Measurements from ENCODE around the gene SPATS2L.

SPATS2L gene

GRCh38 chr2:200445284-200445683 lies 138.8 kb downstream of the SPATS2L start:
- Histone ChIP-seq H3K27me3 (ENCODE audit: control insufficient read depth in 5 of 5, insufficient read depth in 4 of 5, low read length in 5 of 5) (no peaks in the 10 kb centered on the region), H3K4me1 (ENCODE audit: control insufficient read depth in 5 of 5, insufficient read depth in 5 of 5, low read length in 5 of 5) (peaks cover 3 to 24% (median 18%) of the 10 kb centered on the region in 5 donors), H3K27ac (ENCODE audit: low read depth, low read length) (no peak overlapping the region), H3K9ac (ENCODE audit: low read length in 5 of 5) (no peak overlapping the region), H3K4me3 (ENCODE audit: low read depth in 1 of 5, low read length in 5 of 5) (no peak overlapping the region), H3K36me3 (ENCODE audit: control insufficient read depth in 5 of 5, insufficient read depth in 5 of 5, low read length in 5 of 5) (peaks cover 0 to 24% (median 17%) of the 10 kb centered on the region in 5 donors), H3K9me3 (ENCODE audit: control insufficient read depth in 5 of 5, low read length in 5 of 5) (no peaks in the 10 kb centered on the region)

- H3K9me3 ChIP-seq (ENCODE audit: control insufficient read depth in 5 of 5, low read length in 5 of 5): no peaks in the 10 kb centered on the region
- H3K9ac ChIP-seq (ENCODE audit: low read length in 5 of 5): no peak overlapping the region
- no peak overlapping the region for H3K4me3 ChIP-seq (ENCODE audit: low read depth in 1 of 5, low read length in 5 of 5)
- no peaks in the 10 kb centered on the region for H3K27me3 ChIP-seq (ENCODE audit: control insufficient read depth in 5 of 5, insufficient read depth in 4 of 5, low read length in 5 of 5)
- H3K27ac ChIP-seq (ENCODE audit: low read depth, low read length): no peak overlapping the region
- H3K4me1 ChIP-seq (ENCODE audit: control insufficient read depth in 5 of 5, insufficient read depth in 5 of 5, low read length in 5 of 5): peaks cover 3 to 24% (median 18%) of the 10 kb centered on the region in 5 donors
- H3K36me3 ChIP-seq (ENCODE audit: control insufficient read depth in 5 of 5, insufficient read depth in 5 of 5, low read length in 5 of 5): peaks cover 0 to 24% (median 9%) of the 10 kb centered on the region in 5 donors
Measured at GRCh38 chr2:200446612-200447011, 140.1 kb downstream of the SPATS2L start.

GRCh38 chr2:200447139-200447855 lies 140.8 kb downstream of the SPATS2L start:
- Histone ChIP-seq H3K9ac (ENCODE audit: low read length in 5 of 5) (no peak overlapping the region), H3K9me3 (ENCODE audit: control insufficient read depth in 5 of 5, low read length in 5 of 5) (no peaks in the 10 kb centered on the region), H3K4me3 (ENCODE audit: low read depth in 1 of 5, low read length in 5 of 5) (no peak overlapping the region), H3K4me1 (ENCODE audit: control insufficient read depth in 5 of 5, insufficient read depth in 5 of 5, low read length in 5 of 5) (peaks cover 3 to 21% (median 18%) of the 10 kb centered on the region in 5 donors), H3K27me3 (ENCODE audit: control insufficient read depth in 5 of 5, insufficient read depth in 4 of 5, low read length in 5 of 5) (no peaks in the 10 kb centered on the region), H3K36me3 (ENCODE audit: control insufficient read depth in 5 of 5, insufficient read depth in 5 of 5, low read length in 5 of 5) (peaks cover 0 to 18% (median 6%) of the 10 kb centered on the region in 5 donors), H3K27ac (ENCODE audit: low read depth, low read length) (no peak overlapping the region)

- Histone ChIP-seq H3K9me3 (ENCODE audit: control insufficient read depth in 5 of 5, low read length in 5 of 5) (no peaks in the 10 kb centered on the region), H3K4me3 (ENCODE audit: low read depth in 1 of 5, low read length in 5 of 5) (no peak overlapping the region), H3K36me3 (ENCODE audit: control insufficient read depth in 5 of 5, insufficient read depth in 5 of 5, low read length in 5 of 5) (peaks cover 0 to 17% (median 6%) of the 10 kb centered on the region in 5 donors), H3K9ac (ENCODE audit: low read length in 5 of 5) (no peak overlapping the region), H3K4me1 (ENCODE audit: control insufficient read depth in 5 of 5, insufficient read depth in 5 of 5, low read length in 5 of 5) (peaks cover 3 to 16% (median 15%) of the 10 kb centered on the region in 5 donors), H3K27me3 (ENCODE audit: control insufficient read depth in 5 of 5, insufficient read depth in 4 of 5, low read length in 5 of 5) (no peaks in the 10 kb centered on the region), H3K27ac (ENCODE audit: low read depth, low read length) (no peak overlapping the region)
Measured at GRCh38 chr2:200448455-200448854, 142.0 kb downstream of the SPATS2L start.

- Histone ChIP-seq H3K36me3 (ENCODE audit: control insufficient read depth in 5 of 5, insufficient read depth in 5 of 5, low read length in 5 of 5) (peaks cover 0 to 17% (median 6%) of the 10 kb centered on the region in 5 donors), H3K4me1 (ENCODE audit: control insufficient read depth in 5 of 5, insufficient read depth in 5 of 5, low read length in 5 of 5) (peaks cover 0 to 9% (median 9%) of the 10 kb centered on the region in 5 donors), H3K27me3 (ENCODE audit: control insufficient read depth in 5 of 5, insufficient read depth in 4 of 5, low read length in 5 of 5) (no peaks in the 10 kb centered on the region)
Measured at GRCh38 chr2:200449149-200449548, 142.7 kb downstream of the SPATS2L start.

GRCh38 chr2:200450288-200450687 lies 143.8 kb downstream of the SPATS2L start:
- no peak overlapping the region for H3K9ac ChIP-seq (ENCODE audit: low read length in 5 of 5)
- H3K9me3 ChIP-seq (ENCODE audit: control insufficient read depth in 5 of 5, low read length in 5 of 5): no peaks in the 10 kb centered on the region
- H3K27me3 ChIP-seq (ENCODE audit: control insufficient read depth in 5 of 5, insufficient read depth in 4 of 5, low read length in 5 of 5): no peaks in the 10 kb centered on the region
- peaks cover 0 to 2% (median 2%) of the 10 kb centered on the region in 5 donors for H3K4me1 ChIP-seq (ENCODE audit: control insufficient read depth in 5 of 5, insufficient read depth in 5 of 5, low read length in 5 of 5)
- no peak overlapping the region for H3K4me3 ChIP-seq (ENCODE audit: low read depth in 1 of 5, low read length in 5 of 5)
- no peak overlapping the region for H3K27ac ChIP-seq (ENCODE audit: low read depth, low read length)
- H3K36me3 ChIP-seq (ENCODE audit: control insufficient read depth in 5 of 5, insufficient read depth in 5 of 5, low read length in 5 of 5): peaks cover 0 to 17% (median 6%) of the 10 kb centered on the region in 5 donors

More at GRCh38 chr2:200449149-200449548, 142.7 kb downstream of the SPATS2L start:
- Histone ChIP-seq H3K4me3 (ENCODE audit: low read depth in 1 of 5, low read length in 5 of 5) (no peak overlapping the region), H3K27ac (ENCODE audit: low read depth, low read length) (no peak overlapping the region), H3K9me3 (ENCODE audit: control insufficient read depth in 5 of 5, low read length in 5 of 5) (no peaks in the 10 kb centered on the region), H3K9ac (ENCODE audit: low read length in 5 of 5) (no peak overlapping the region)

- Histone ChIP-seq H3K9me3 (ENCODE audit: control insufficient read depth in 5 of 5, low read length in 5 of 5) (no peaks in the 10 kb centered on the region), H3K36me3 (ENCODE audit: control insufficient read depth in 5 of 5, insufficient read depth in 5 of 5, low read length in 5 of 5) (peaks cover 0 to 13% (median 4%) of the 10 kb centered on the region in 5 donors), H3K9ac (ENCODE audit: low read length in 5 of 5) (no peak overlapping the region), H3K4me1 (ENCODE audit: control insufficient read depth in 5 of 5, insufficient read depth in 5 of 5, low read length in 5 of 5) (peaks cover 3 to 15% (median 14%) of the 10 kb centered on the region in 5 donors), H3K27me3 (ENCODE audit: control insufficient read depth in 5 of 5, insufficient read depth in 4 of 5, low read length in 5 of 5) (no peaks in the 10 kb centered on the region), H3K4me3 (ENCODE audit: low read depth in 1 of 5, low read length in 5 of 5) (no peak overlapping the region), H3K27ac (ENCODE audit: low read depth, low read length) (no peak overlapping the region)
Measured at GRCh38 chr2:200451511-200451910, 145.0 kb downstream of the SPATS2L start.

GRCh38 chr2:200452377-200452776 lies 145.9 kb downstream of the SPATS2L start:
- Histone ChIP-seq H3K9me3 (ENCODE audit: control insufficient read depth in 5 of 5, low read length in 5 of 5) (no peaks in the 10 kb centered on the region), H3K27ac (ENCODE audit: low read depth, low read length) (no peak overlapping the region), H3K9ac (ENCODE audit: low read length in 5 of 5) (no peak overlapping the region), H3K36me3 (ENCODE audit: control insufficient read depth in 5 of 5, insufficient read depth in 5 of 5, low read length in 5 of 5) (peaks cover 0 to 11% (median 3%) of the 10 kb centered on the region in 5 donors), H3K4me3 (ENCODE audit: low read depth in 1 of 5, low read length in 5 of 5) (no peak overlapping the region), H3K4me1 (ENCODE audit: control insufficient read depth in 5 of 5, insufficient read depth in 5 of 5, low read length in 5 of 5) (peaks cover 3 to 23% (median 17%) of the 10 kb centered on the region in 5 donors), H3K27me3 (ENCODE audit: control insufficient read depth in 5 of 5, insufficient read depth in 4 of 5, low read length in 5 of 5) (no peaks in the 10 kb centered on the region)

GRCh38 chr2:200453142-200453852 lies 146.8 kb downstream of the SPATS2L start:
- Histone ChIP-seq H3K9ac (ENCODE audit: low read length in 5 of 5) (no peak overlapping the region), H3K36me3 (ENCODE audit: control insufficient read depth in 5 of 5, insufficient read depth in 5 of 5, low read length in 5 of 5) (peaks cover 0 to 11% (median 0%) of the 10 kb centered on the region in 5 donors), H3K4me1 (ENCODE audit: control insufficient read depth in 5 of 5, insufficient read depth in 5 of 5, low read length in 5 of 5) (peaks cover 3 to 26% (median 20%) of the 10 kb centered on the region in 5 donors), H3K27me3 (ENCODE audit: control insufficient read depth in 5 of 5, insufficient read depth in 4 of 5, low read length in 5 of 5) (no peaks in the 10 kb centered on the region), H3K4me3 (ENCODE audit: low read depth in 1 of 5, low read length in 5 of 5) (no peak overlapping the region), H3K27ac (ENCODE audit: low read depth, low read length) (no peak overlapping the region), H3K9me3 (ENCODE audit: control insufficient read depth in 5 of 5, low read length in 5 of 5) (no peaks in the 10 kb centered on the region)
